ENCODE results near the gene SLC23A1.

Gene SLC23A1

GRCh38 chr5:139364466-139364865, 18.6 kb downstream of the SLC23A1 start:
- no peaks in the 10 kb centered on the region for H3K9me2 ChIP-seq (replicated peaks; ENCODE audit: low read depth, low read length)
- no peak overlapping the region for H3K4me2 ChIP-seq (ENCODE audit: low read depth, low read length, poor library complexity, severe bottlenecking)
- H3F3A ChIP-seq (ENCODE audit: low read depth) = no peaks in the 10 kb centered on the region
- H3K9me3 ChIP-seq (ENCODE audit: insufficient read depth, low read depth, low read length) = no peaks in the 10 kb centered on the region
- TF ChIP-seq EZH2phosphoT487 (IDR thresholded peaks at IDR 0.05; ENCODE audit: borderline replicate concordance) (no peak), CTCF (conservative IDR thresholded peaks at IDR 0.05; ENCODE audit: low read length) (no peak)
- H3K27me3 ChIP-seq (ENCODE audit: insufficient read depth, low read length, poor library complexity, severe bottlenecking) = no peaks in the 10 kb centered on the region
- H3K9ac ChIP-seq (ENCODE audit: low read depth, low read length, poor library complexity, severe bottlenecking) = no peak overlapping the region
- H4K20me1 ChIP-seq (ENCODE audit: insufficient read depth, low read length, poor library complexity, severe bottlenecking) = peaks cover 30% of the 10 kb centered on the region
- no peaks in the 10 kb centered on the region for H3K4me1 ChIP-seq (ENCODE audit: insufficient read depth, low read length, poor library complexity, severe bottlenecking)
- H3K4me3 ChIP-seq (ENCODE audit: low read length, poor library complexity, severe bottlenecking) = no peak overlapping the region
- H3K36me3 ChIP-seq (ENCODE audit: insufficient read depth, low read length) = peaks cover 56% of the 10 kb centered on the region; the same call in 1 of the 2 replicates
- H2AFZ ChIP-seq (ENCODE audit: low read length) = no peak overlapping the region
- peaks cover 42% of the 10 kb centered on the region for H3K79me2 ChIP-seq (ENCODE audit: insufficient read depth, low read length)

GRCh38 chr5:139363937-139364336, 19.2 kb downstream of the SLC23A1 start:
- Histone ChIP-seq H4K20me1 (ENCODE audit: insufficient read depth, low read length, poor library complexity, severe bottlenecking) (peaks cover 35% of the 10 kb centered on the region), H3K4me3 (ENCODE audit: low read length, poor library complexity, severe bottlenecking) (no peak overlapping the region), H2AFZ (ENCODE audit: low read length) (no peak overlapping the region), H3K36me3 (ENCODE audit: insufficient read depth, low read length) (peaks cover 52% of the 10 kb centered on the region; the same call in 1 of the 2 replicates), H3K4me2 (ENCODE audit: low read depth, low read length, poor library complexity, severe bottlenecking) (no peak overlapping the region), H3K9me3 (ENCODE audit: insufficient read depth, low read depth, low read length) (no peaks in the 10 kb centered on the region), H3K9ac (ENCODE audit: low read depth, low read length, poor library complexity, severe bottlenecking) (no peak overlapping the region), H3F3A (ENCODE audit: low read depth) (no peaks in the 10 kb centered on the region), H3K27me3 (ENCODE audit: insufficient read depth, low read length, poor library complexity, severe bottlenecking) (no peaks in the 10 kb centered on the region), H3K4me1 (ENCODE audit: insufficient read depth, low read length, poor library complexity, severe bottlenecking) (no peaks in the 10 kb centered on the region), H3K9me2 (replicated peaks; ENCODE audit: low read depth, low read length) (no peaks in the 10 kb centered on the region), H3K79me2 (ENCODE audit: insufficient read depth, low read length) (peaks cover 47% of the 10 kb centered on the region)
- TF ChIP-seq EZH2phosphoT487 (IDR thresholded peaks at IDR 0.05; ENCODE audit: borderline replicate concordance) (no peak), CTCF (conservative IDR thresholded peaks at IDR 0.05; ENCODE audit: low read length) (no peak)

GRCh38 chr5:139361835-139362429, 21.2 kb downstream of the SLC23A1 start:
- Histone ChIP-seq H3K36me3 (ENCODE audit: insufficient read depth, low read length) (peaks cover 51% of the 10 kb centered on the region), H3K27me3 (ENCODE audit: insufficient read depth, low read length, poor library complexity, severe bottlenecking) (no peaks in the 10 kb centered on the region), H3K9ac (ENCODE audit: low read depth, low read length, poor library complexity, severe bottlenecking) (no peak overlapping the region), H2AFZ (ENCODE audit: low read length) (no peak overlapping the region), H3K9me2 (replicated peaks; ENCODE audit: low read depth, low read length) (no peaks in the 10 kb centered on the region), H3K4me3 (ENCODE audit: low read length, poor library complexity, severe bottlenecking) (no peak overlapping the region), H3K4me2 (ENCODE audit: low read depth, low read length, poor library complexity, severe bottlenecking) (no peak overlapping the region), H3F3A (ENCODE audit: low read depth) (no peaks in the 10 kb centered on the region), H4K20me1 (ENCODE audit: insufficient read depth, low read length, poor library complexity, severe bottlenecking) (peaks cover 55% of the 10 kb centered on the region), H3K79me2 (ENCODE audit: insufficient read depth, low read length) (peaks cover 67% of the 10 kb centered on the region), H3K4me1 (ENCODE audit: insufficient read depth, low read length, poor library complexity, severe bottlenecking) (no peaks in the 10 kb centered on the region), H3K9me3 (ENCODE audit: insufficient read depth, low read depth, low read length) (no peaks in the 10 kb centered on the region)
- TF ChIP-seq CTCF (conservative IDR thresholded peaks at IDR 0.05; ENCODE audit: low read length) (no peak), EZH2phosphoT487 (IDR thresholded peaks at IDR 0.05; ENCODE audit: borderline replicate concordance) (no peak)

Measured in Loucy (cell line).